MV-4-11 (cell line): ENCODE data around the gene MRPL52.
A peak's percentile ranks its signal among the peaks of the same experiment; 100 is the strongest.
"Not testable (repeated sequence)": the region's sequence is repeated elsewhere in the genome, so short reads cannot be mapped to it uniquely, and the experiment has no call there.

Experiments
- DNase-seq: peaks from one replicate; lab custom pipeline; 2025; lab: John Stamatoyannopoulos, UW

The MRPL52 gene

DNA sequence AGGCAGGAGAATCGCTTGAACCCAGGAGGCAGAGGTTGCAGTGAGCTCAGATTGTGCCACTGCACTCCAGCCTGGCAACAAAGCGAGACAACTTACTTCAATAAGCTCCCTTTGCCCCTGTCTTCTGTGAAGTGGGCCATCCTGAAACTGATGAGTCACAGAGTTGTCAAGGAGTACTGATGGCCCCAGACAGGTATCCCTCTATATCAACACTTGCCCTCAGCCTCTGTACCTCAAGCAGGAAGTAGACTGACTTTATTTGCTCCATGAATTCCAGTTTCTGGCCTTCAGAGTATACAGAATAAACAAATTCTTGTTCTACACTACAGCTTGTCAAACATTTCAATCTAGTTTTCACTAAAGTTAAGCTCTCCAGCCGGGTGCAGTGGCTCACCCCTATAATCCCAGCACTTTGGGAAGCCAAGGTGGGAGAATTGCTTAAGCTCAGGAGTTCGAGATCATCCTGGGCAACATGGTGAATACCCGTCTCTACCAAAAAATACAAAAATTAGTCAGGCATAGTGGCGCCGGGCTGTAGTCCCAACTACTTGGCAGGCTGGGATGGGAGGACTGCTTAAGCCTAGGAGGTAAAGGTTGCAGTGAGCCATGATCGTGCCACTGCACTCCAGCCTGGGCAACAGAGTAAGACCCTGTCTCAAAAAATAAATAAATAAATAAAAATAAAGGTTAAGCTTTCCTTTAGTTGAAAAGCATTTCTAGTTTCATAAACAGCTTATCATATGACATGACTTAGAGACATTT lies 25.5 kb downstream of the MRPL52 start:
- no peak for DNase-seq

DNA sequence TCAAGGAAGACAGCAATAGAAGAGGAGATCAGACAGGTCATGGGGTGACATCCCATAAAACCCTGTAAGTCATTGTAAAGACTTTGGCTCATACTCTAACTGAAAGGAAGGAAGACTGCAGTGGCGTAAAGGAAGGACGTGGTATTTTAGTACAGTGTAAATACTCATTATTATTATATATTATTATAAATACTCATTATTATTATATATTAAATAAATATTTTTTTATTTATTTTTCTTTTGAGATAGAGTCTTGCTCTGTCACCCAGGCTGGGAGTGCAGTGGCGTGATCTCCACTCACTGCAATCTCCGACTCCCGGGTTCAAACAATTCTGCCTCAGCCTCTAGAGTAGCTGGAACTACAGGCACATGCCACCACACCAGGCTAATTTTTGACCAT lies 26.7 kb downstream of the MRPL52 start:
- no peak for DNase-seq

DNA sequence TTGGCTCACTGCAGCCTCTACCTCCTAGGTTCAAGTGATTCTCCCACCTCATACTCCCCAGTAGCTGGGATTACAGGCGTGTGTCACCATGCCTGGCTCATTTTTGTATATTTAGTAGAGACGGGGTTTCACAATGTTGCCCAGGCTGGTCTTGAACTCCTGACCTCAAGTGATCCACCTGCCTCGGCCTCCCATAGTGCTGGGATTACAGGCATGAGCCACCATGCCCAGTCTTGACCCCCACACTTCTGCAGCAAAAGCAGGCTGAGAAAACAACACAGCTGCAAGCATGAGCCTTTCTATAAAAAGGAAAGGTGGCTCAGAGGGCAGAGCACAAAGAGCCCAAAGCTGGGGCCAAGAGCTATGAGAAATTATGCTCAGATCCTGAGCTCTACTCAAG lies 30.7 kb downstream of the MRPL52 start:
- DNase-seq: not testable (repeated sequence)

DNA sequence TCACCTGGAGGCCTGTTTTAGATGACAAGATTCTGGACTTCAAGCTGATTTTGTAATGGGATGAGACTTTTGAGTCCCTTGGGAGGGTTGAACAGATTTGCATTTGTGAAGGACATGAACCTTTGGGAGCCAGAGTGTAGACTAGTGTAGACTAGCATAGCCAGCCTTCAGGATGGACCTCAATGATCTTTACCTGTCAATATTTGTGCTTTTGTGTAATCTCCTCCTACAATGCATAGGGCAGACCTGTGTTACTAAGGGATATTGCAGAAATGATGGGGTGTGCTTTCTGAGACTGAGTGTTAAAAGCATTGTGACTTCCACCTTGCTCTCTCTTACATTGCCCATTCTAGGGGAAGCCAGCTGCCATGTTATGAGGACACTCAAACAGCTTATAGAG lies 32.0 kb downstream of the MRPL52 start:
- no peak for DNase-seq

DNA sequence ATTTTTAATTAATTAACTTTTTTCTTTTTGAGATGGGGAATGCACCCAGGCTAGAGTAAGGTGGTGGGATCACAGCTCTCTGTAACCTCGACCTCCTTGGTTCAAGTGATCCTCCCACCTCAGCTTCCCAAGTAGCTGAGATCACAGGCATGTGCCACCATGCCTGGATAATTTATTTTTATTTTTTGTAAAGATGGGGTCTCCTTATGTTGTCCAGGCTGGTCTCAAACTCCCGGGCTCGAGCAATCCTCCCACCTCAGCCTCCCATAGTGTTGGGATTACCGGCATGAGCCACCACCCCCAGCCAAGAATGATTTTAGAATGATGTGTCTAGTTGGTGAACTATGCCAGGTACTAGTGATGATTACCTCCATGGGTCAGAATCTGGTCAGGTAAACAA lies 35.3 kb downstream of the MRPL52 start:
- DNase-seq: no peak

DNA sequence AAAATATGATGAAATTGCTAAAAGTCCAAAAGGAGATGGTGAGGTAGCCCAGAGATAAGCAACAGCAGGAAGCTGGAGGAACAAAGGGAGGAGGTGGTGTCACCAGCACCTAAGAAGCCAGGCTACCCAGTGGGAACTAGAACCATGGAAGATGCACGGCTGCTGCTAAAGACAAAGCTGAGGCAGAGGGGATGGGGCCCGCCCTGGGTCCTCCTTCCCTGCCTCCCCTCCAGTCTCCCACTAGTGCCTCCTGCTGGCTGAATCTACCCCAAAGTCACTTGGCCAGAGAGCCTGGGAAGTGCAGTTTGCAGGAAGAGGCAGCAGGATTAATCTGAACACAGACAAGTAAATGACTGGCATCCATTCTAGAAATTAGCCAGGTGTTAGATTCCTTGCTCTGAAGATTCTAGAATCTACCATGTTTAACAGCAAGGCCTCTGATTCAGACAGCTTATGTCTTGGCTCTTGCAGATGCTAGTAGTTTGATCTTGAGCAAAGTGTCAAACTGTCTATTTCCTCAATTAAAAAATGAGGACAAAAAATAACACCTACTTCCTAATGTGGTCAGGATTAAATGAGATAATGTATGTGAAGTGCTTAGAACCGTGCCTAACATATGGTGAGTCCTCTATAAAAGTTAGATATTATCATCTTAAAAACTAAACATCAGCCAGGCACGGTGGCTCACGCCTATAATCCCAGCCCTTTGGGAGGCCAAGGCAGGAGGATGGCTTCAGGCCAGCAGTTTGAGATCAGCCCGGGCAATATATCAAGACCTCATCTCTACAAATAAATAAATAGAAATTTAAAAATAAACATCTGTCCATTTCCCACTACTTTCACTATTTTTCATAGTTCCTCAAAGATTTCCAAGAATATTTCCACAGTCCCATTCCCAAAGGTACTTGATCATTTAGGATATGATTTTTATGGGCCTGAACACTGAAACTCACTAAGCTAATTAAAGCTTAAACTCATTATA lies 36.0 kb downstream of the MRPL52 start:
- no peak for DNase-seq

DNA sequence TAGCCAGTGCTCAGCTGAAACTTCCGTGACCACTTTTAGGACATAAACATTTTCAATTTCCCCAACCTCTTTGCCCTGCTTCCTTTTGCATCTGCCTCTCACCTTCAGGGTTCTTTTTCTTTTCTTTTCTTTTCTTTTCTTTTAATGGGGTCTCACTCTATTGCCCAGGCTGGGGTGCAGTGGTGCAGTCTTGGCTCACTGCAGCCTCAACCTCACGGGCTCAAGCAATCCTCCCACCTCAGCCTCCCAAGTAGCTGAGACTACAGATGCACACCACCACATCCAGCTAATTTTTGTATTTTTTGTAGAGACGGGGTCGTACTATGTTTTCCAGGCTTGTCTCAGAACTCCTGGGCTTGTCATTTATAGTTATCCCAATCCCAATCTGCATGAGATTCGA lies 37.2 kb downstream of the MRPL52 start:
- no peak for DNase-seq

DNA sequence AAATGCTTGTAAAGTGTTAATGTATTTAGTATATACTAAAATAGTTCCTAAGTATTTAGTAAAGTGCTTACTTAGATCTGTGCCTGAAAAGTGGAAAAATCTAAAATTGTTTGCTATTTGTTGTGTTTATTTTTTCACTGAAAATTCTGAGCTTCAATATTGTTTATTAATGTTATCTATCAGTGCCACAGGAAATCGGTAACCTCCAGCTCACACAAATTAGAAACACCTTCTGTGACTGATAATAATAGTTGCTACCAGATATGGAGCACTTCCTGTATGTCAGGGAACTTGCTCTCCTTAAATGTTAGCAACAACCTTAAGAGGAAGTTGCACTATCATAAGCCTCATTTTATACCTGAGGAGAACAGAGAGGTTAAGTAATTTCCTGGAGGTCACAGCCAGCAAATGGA lies 41.1 kb downstream of the MRPL52 start:
- peak; percentile 53 for DNase-seq

DNA sequence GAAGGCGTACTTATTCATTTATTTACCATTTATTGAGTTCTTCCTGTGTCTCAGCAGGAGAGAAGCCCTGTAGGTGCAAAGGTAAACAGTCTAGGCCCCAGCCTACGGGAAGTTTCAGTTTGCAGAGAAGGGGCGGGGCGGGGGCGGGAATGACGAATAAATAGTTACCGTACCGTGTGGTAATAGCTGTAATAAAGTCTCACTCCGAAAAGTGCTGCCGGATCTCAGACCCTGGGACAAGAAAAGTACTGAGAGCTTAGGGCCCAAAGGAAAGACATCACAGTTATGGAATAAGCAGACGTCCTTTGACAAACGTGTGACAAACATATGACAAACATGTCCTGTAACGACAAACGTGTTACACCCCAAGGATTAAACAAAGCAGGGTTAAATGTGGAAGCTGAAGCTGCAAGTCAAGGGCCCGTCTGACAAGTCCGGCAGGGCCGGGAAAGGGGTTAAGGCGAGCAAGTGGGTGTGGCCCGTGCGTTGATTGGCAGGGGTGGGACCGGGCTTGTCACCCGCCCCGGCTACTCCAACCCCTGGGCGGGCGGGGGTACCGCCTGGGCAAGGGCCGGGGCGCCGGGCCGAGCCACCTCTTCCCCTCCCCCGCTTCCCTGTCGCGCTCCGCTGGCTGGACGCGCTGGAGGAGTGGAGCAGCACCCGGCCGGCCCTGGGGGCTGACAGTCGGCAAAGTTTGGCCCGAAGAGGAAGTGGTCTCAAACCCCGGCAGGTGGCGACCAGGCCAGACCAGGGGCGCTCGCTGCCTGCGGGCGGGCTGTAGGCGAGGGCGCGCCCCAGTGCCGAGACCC lies 41.7 kb downstream of the MRPL52 start, which contains the start of gene LRP10:
LRP10 (plus strand) TSS at position 517 of the 809 bp plus-strand sequence. CDS start 564 bp downstream, outside the sequence.
- peak; percentile 78 for DNase-seq

DNA sequence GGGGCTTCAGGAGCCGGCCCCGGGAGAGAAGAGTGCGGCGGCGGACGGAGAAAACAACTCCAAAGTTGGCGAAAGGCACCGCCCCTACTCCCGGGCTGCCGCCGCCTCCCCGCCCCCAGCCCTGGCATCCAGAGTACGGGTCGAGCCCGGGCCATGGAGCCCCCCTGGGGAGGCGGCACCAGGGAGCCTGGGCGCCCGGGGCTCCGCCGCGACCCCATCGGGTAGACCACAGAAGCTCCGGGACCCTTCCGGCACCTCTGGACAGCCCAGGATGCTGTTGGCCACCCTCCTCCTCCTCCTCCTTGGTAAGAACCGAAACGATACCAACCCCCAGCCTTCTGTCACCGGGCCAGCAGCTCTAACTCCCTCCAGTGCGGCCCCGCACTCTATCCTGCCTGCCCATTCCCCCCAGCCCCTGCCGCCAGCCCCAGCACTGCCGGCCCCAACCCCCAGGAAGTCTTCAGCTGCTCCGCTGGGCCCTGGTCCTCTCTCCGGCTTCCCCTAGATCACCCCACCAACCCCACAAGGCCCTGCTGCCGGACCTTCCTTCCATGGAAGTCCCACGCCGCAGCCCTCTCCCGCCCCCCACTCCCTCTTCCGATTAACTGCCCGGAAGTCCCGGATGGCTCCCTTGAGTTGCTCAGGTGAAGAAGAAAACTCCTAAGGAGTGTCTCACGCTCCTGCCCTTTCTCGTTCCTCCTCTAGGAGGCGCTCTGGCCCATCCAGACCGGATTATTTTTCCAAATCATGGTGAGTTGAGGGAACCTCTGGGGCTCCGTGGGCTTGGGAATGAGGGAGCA lies 42.5 kb downstream of the MRPL52 start:
- peak; percentile 27 for DNase-seq

DNA sequence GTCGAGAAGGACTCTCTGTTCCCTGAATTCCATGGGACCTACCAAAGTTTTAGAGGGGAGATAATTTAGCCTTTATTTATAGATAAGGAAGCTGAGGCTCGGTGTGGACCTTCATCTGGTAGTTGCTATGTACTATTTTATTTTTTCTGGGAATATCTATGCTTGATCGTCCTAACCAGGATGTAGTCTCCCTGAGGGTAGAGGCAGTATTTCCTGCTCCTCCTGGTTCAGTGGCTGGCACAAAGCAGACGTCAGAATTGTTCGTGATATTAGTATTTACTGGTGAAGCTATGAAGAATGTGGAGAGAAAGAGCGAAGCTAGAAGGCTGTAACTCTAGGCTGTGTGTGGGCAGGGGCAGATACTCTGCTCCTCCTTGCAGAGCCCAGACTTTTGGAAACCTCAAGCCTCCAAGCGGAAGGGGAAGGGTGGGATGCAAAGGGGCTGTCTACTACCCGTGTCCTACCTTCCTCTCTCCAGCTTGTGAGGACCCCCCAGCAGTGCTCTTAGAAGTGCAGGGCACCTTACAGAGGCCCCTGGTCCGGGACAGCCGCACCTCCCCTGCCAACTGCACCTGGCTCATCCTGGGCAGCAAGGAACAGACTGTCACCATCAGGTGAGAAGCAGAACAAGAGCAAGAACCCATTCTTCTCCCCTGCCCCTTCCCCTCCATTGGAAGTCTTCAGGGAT lies 43.3 kb downstream of the MRPL52 start:
- no peak for DNase-seq

DNA sequence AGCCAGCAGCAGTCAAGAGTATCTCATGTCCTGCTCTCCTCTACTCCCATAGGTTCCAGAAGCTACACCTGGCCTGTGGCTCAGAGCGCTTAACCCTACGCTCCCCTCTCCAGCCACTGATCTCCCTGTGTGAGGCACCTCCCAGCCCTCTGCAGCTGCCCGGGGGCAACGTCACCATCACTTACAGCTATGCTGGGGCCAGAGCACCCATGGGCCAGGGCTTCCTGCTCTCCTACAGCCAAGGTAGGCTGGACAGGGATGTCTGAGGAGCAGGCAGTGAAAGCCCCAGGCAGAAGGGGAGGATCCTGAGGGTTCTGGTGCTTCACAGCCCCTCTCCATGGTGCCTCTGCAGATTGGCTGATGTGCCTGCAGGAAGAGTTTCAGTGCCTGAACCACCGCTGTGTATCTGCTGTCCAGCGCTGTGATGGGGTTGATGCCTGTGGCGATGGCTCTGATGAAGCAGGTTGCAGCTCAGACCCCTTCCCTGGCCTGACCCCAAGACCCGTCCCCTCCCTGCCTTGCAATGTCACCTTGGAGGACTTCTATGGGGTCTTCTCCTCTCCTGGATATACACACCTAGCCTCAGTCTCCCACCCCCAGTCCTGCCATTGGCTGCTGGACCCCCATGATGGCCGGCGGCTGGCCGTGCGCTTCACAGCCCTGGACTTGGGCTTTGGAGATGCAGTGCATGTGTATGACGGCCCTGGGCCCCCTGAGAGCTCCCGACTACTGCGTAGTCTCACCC lies 45.5 kb downstream of the MRPL52 start:
- DNase-seq: no peak

DNA sequence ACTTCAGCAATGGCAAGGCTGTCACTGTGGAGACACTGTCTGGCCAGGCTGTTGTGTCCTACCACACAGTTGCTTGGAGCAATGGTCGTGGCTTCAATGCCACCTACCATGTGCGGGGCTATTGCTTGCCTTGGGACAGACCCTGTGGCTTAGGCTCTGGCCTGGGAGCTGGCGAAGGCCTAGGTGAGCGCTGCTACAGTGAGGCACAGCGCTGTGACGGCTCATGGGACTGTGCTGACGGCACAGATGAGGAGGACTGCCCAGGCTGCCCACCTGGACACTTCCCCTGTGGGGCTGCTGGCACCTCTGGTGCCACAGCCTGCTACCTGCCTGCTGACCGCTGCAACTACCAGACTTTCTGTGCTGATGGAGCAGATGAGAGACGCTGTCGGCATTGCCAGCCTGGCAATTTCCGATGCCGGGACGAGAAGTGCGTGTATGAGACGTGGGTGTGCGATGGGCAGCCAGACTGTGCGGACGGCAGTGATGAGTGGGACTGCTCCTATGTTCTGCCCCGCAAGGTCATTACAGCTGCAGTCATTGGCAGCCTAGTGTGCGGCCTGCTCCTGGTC lies 46.1 kb downstream of the MRPL52 start:
- no peak for DNase-seq

DNA sequence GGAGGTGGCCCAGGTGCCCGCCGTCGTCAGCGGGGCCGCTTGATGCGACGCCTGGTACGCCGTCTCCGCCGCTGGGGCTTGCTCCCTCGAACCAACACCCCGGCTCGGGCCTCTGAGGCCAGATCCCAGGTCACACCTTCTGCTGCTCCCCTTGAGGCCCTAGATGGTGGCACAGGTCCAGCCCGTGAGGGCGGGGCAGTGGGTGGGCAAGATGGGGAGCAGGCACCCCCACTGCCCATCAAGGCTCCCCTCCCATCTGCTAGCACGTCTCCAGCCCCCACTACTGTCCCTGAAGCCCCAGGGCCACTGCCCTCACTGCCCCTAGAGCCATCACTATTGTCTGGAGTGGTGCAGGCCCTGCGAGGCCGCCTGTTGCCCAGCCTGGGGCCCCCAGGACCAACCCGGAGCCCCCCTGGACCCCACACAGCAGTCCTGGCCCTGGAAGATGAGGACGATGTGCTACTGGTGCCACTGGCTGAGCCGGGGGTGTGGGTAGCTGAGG lies 47.4 kb downstream of the MRPL52 start:
- DNase-seq: no peak

DNA sequence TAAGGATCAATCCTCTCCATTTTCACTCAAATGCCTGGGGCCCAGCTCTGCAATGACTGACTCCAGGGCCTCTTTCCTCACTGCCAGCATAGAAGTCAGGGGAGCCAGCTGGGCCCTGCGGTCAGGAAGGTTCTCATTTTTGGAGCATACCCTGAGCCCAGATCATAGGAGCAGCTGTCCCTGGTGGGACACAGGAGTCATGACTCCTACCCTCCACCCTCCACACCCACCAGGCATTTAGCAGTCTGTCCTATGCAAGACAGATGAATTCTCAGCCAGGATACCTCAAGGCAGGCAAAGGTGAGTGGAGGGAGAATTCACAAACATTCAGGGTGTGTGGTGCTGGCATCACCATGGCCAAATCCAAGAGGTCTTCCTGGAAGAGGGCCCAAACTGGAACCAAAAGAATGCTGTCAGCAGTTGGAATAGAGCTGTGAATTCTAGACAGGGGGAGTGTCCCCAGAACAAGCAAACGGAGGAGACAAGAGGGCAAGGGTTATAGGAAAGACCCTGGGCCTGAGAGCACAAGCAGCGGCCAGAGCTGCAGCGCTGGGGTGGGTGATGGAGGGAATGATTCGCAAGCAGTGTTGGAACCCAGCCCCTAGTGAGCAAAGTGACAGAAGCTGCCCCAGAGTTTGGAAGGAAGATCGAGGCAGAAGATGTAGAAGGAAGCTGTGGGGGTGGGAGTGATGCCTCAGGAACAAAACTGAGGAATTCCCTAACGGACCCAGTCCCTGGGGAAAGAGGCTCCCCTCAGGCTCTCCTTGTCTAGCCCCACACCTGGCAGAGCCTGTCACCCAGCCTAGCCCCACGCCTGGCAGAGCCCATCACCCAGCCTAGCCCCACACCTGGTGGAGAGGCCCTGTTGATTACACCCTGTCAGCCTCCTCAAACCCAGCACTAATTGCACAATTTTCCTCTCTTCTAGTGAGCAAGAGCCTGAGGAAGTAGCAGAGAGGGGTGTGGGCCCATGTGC lies 48.9 kb downstream of the MRPL52 start:
- no peak for DNase-seq

DNA sequence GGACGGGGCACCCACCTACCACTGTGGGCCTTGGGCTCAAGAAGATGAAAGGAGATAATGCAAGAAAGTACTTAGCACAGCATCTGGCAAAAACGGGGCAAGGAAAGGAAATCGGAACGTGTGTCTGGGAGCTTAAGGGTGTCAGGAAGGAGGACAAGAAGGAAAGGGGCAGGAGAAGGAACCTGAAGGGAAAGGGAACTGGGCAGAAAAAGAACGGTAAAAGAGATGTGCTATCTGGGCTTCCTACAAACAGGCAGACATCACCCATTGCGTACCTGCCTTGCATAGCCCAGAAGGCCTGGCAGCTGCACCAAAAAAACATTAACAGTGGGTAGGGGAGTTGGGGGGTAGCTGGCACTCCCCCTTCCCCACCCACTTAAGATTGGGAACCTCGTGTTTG lies 52.4 kb downstream of the MRPL52 start:
- no peak for DNase-seq

DNA sequence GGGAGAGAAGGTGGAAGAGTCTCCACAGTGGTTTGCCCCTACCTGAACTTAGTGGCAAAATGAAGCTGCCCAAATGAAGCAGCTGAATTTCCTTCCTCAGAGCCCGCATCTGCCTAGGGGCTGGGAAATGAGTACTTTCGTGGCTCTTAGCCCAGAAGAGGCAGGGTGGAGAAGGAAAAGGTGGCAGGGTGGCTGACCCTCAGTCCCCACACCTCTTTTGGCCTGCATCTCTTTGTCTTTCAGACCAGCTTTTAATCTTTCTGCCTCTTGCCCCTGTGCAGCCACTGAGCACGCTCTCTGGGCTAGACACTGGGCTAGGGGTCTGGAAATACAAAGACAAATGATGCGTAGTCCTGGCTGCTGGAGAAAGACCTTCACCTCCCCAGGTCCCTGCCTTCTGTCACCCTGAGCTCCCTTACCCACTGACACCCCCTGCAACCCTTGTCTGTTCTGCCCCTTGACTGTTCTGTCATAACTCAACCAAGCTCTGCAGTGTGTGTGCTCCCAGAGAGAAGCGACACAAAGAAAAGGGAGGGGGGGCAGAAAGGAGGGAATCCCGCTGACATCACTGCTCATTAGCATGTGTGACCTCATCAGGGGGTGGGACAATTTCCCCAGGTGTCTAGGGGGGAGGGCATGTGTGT lies 53.0 kb downstream of the MRPL52 start:
- no peak for DNase-seq
